ENCODE data around the gene GKN1.

Gene GKN1

GRCh38 chr2:68974251-68974650 lies at the start of gene GKN1:
Gene GKN1 (plus strand): TSS chr2:68974636. CDS start chr2:68974678, 42 bp downstream.
- H3K4me3 ChIP-seq (ENCODE audit: low read depth, low read length): no peak within 1 kb of the TSS
- peaks cover 25% of the 10 kb centered on the region for H3K27me3 ChIP-seq (ENCODE audit: insufficient read depth, low read depth, severe bottlenecking)
- no peaks in the 10 kb centered on the region for H3K36me3 ChIP-seq
- DNase-seq: no peak
- no peak within 1 kb of the TSS for H3K27ac ChIP-seq
- TF ChIP-seq CTCF (IDR thresholded peaks at IDR 0.05; ENCODE audit: low read depth, low read length): no peak
- no peaks in the 10 kb centered on the region for H3K9me3 ChIP-seq (ENCODE audit: severe bottlenecking)

- peaks cover 2% of the 10 kb centered on the region for H3K9me3 ChIP-seq (ENCODE audit: severe bottlenecking)
- H3K27ac ChIP-seq: no peak overlapping the region
- H3K4me3 ChIP-seq (ENCODE audit: low read depth, low read length): no peak overlapping the region
- peaks cover 31% of the 10 kb centered on the region for H3K27me3 ChIP-seq (ENCODE audit: insufficient read depth, low read depth, severe bottlenecking)
- peak; percentile 97 for TF ChIP-seq CTCF (IDR thresholded peaks at IDR 0.05; ENCODE audit: low read depth, low read length)
- DNase-seq: peak; percentile 50
- no peaks in the 10 kb centered on the region for H3K36me3 ChIP-seq
Observed at GRCh38 chr2:68925295-68925896, 49.0 kb upstream of the GKN1 start.

- Histone ChIP-seq H3K36me3 (no peaks in the 10 kb centered on the region), H3K27ac (no peak overlapping the region), H3K9me3 (ENCODE audit: severe bottlenecking) (peaks cover 2% of the 10 kb centered on the region), H3K4me3 (ENCODE audit: low read depth, low read length) (no peak overlapping the region), H3K27me3 (ENCODE audit: insufficient read depth, low read depth, severe bottlenecking) (peaks cover 33% of the 10 kb centered on the region)
- DNase-seq: no peak
- no peak for TF ChIP-seq CTCF (IDR thresholded peaks at IDR 0.05; ENCODE audit: low read depth, low read length)
Observed at GRCh38 chr2:68926796-68927195, 47.6 kb upstream of the GKN1 start.

GRCh38 chr2:68931149-68931711 lies 43.2 kb upstream of the GKN1 start:
- Histone ChIP-seq H3K36me3 (no peaks in the 10 kb centered on the region), H3K4me3 (ENCODE audit: low read depth, low read length) (no peak overlapping the region), H3K27me3 (ENCODE audit: insufficient read depth, low read depth, severe bottlenecking) (peaks cover 21% of the 10 kb centered on the region), H3K27ac (no peak overlapping the region), H3K9me3 (ENCODE audit: severe bottlenecking) (peaks cover 2% of the 10 kb centered on the region)
- no peak for TF ChIP-seq CTCF (IDR thresholded peaks at IDR 0.05; ENCODE audit: low read depth, low read length)
- no peak for DNase-seq

- H3K27ac ChIP-seq: no peak overlapping the region
- H3K36me3 ChIP-seq: no peaks in the 10 kb centered on the region
- DNase-seq: no peak
- peaks cover 2% of the 10 kb centered on the region for H3K9me3 ChIP-seq (ENCODE audit: severe bottlenecking)
- peaks cover 23% of the 10 kb centered on the region for H3K27me3 ChIP-seq (ENCODE audit: insufficient read depth, low read depth, severe bottlenecking)
- no peak for TF ChIP-seq CTCF (IDR thresholded peaks at IDR 0.05; ENCODE audit: low read depth, low read length)
- H3K4me3 ChIP-seq (ENCODE audit: low read depth, low read length): no peak overlapping the region
Observed at GRCh38 chr2:68931799-68932198, 42.6 kb upstream of the GKN1 start.

GRCh38 chr2:68932402-68932801 lies 42.0 kb upstream of the GKN1 start:
- no peak for DNase-seq
- TF ChIP-seq CTCF (IDR thresholded peaks at IDR 0.05; ENCODE audit: low read depth, low read length): no peak
- Histone ChIP-seq H3K4me3 (ENCODE audit: low read depth, low read length) (no peak overlapping the region), H3K36me3 (no peaks in the 10 kb centered on the region), H3K27me3 (ENCODE audit: insufficient read depth, low read depth, severe bottlenecking) (peaks cover 20% of the 10 kb centered on the region), H3K27ac (no peak overlapping the region), H3K9me3 (ENCODE audit: severe bottlenecking) (peaks cover 2% of the 10 kb centered on the region)
